Mucosa of descending colon (tissue), 3 donors: ENCODE results near the gene DHX34. TPM values are rescaled to one million over a fixed set of nuclear protein-coding genes. Genes with fewer than 3 reads are reported as not detected.

Experiments
- ATAC-seq: fragments of 200-7000 bp; cut with Tn5 transposase; one replicate; pipeline ENCODE4 v1.9.1; 2020; ENCODE audit warnings: mild to moderate bottlenecking, moderate library complexity
- DNase-seq, 3 donors: peaks; one replicate each; pipeline ENCODE4 v3.0.0-alpha.2; 2020
- H3K36me3 ChIP-seq: fragments of 200-600 bp; one replicate; pipeline ENCODE4 v1.8.0; 2021; ENCODE audit warnings: low read depth, mild to moderate bottlenecking
- H3K4me1 ChIP-seq: fragments of 200-600 bp; one replicate; pipeline ENCODE4 v1.8.0; 2021; ENCODE audit warnings: low read depth, mild to moderate bottlenecking
- H3K4me3 ChIP-seq: fragments of 200-600 bp; one replicate; pipeline ENCODE4 v1.8.0; 2021; ENCODE audit warnings: mild to moderate bottlenecking
- H3K9me3 ChIP-seq: fragments of 200-600 bp; one replicate; pipeline ENCODE4 v1.8.0; 2021; ENCODE audit warnings: mild to moderate bottlenecking
- CTCF ChIP-seq: fragments of 200-600 bp; IDR thresholded peaks from one replicate; pipeline ENCODE4 v1.8.0; 2022; ENCODE audit warnings: antibody characterized with exemption, mild to moderate bottlenecking
- intact Hi-C, 2 donors: fragments of 100-400 bp; cut with DNase I in 1 of 2; cut with micrococcal nuclease in 1 of 2; formaldehyde crosslinking; loops; one replicate each; pipeline versions ENCODE4 v1.11.0 to v1.11.1; 2022; cut with DNase I, micrococcal nuclease
- total RNA-seq, 3 donors: library from RNA; stranded (reverse); fragmentation: NEBNext Ultra II Directional in 2 of 3; extraction: Animal tissue kit (Norgen Biotek cat#: 25700) in 2 of 3; gene quantifications; one replicate each; pipeline versions ENCODE4 v1.2.1 to v1.2.4, GENCODE V29; 2021 to 2023
- donor health status: DM: no; HTN: no; CAD: no; lungs with moderate emphysema.
- donor health status: DM: no; HTN: no; CAD: no.
- donor health status: DM: no; HTN: yes; CAD: no.

Gene DHX34
- total RNA-seq, 3 donors from 2014 or later = 8.7 to 12.3 (median 11.0) TPM

GRCh38 chr19:47321630-47322029 lies 27.5 kb upstream of the DHX34 start:
- ATAC-seq (no peak), DNase-seq (no peak)
- H3K4me1 ChIP-seq = no peaks in the 10 kb centered on the region
- H3K9me3 ChIP-seq = no peaks in the 10 kb centered on the region
- intact Hi-C loops = no loop called here
- no peak for TF ChIP-seq CTCF
- H3K4me3 ChIP-seq = no peak overlapping the region
- H3K36me3 ChIP-seq = no peaks in the 10 kb centered on the region

GRCh38 chr19:47322058-47322457 lies 27.1 kb upstream of the DHX34 start:
- ATAC-seq (no peak), DNase-seq (no peak)
- H3K36me3 ChIP-seq = no peaks in the 10 kb centered on the region
- no peak overlapping the region for H3K4me3 ChIP-seq
- no peaks in the 10 kb centered on the region for H3K9me3 ChIP-seq
- H3K4me1 ChIP-seq = no peaks in the 10 kb centered on the region
- TF ChIP-seq CTCF = no peak
- intact Hi-C loops = no loop called here

GRCh38 chr19:47323409-47323808 lies 25.7 kb upstream of the DHX34 start:
- no peak overlapping the region for H3K4me3 ChIP-seq
- no peak for ATAC-seq
- TF ChIP-seq CTCF = no peak
- no peaks in the 10 kb centered on the region for H3K9me3 ChIP-seq
- no peak for DNase-seq
- intact Hi-C loops = no loop called here
- no peaks in the 10 kb centered on the region for H3K36me3 ChIP-seq
- no peaks in the 10 kb centered on the region for H3K4me1 ChIP-seq

- no peaks in the 10 kb centered on the region for H3K9me3 ChIP-seq
- TF ChIP-seq CTCF = no peak
- peak; percentile 31 for ATAC-seq
- DNase-seq = no peak
- H3K4me1 ChIP-seq = no peaks in the 10 kb centered on the region
- H3K36me3 ChIP-seq = no peaks in the 10 kb centered on the region
- intact Hi-C loops = no loop called here
- H3K4me3 ChIP-seq = no peak overlapping the region
These were observed 25.2 kb upstream of the DHX34 start for GRCh38 chr19:47323872-47324271.

GRCh38 chr19:47324502-47324901 lies 24.6 kb upstream of the DHX34 start:
- H3K4me1 ChIP-seq = no peaks in the 10 kb centered on the region
- H3K4me3 ChIP-seq = no peak overlapping the region
- H3K36me3 ChIP-seq = no peaks in the 10 kb centered on the region
- ATAC-seq (peak; percentile 69), DNase-seq (peak in 1 of 3 donors; percentile 23)
- intact Hi-C loops = no loop called here
- no peaks in the 10 kb centered on the region for H3K9me3 ChIP-seq
- no peak for TF ChIP-seq CTCF

- H3K4me1 ChIP-seq = no peaks in the 10 kb centered on the region
- H3K4me3 ChIP-seq = no peak overlapping the region
- intact Hi-C loops = no loop called here
- peak in 1 of 3 donors; percentile 21 for DNase-seq
- TF ChIP-seq CTCF = no peak
- no peaks in the 10 kb centered on the region for H3K9me3 ChIP-seq
- no peaks in the 10 kb centered on the region for H3K36me3 ChIP-seq
- peak; percentile 29 for ATAC-seq
These were observed 18.6 kb upstream of the DHX34 start for GRCh38 chr19:47330466-47330869.
